Prostate gland (tissue), 2 donors: ENCODE results near the gene CCDC188.

Experiments
- CTCF ChIP-seq, 4 experiments: fragments of 200-600 bp in 2 of 4; fragments of 450-650 bp in 2 of 4; sonication (generic) in 2 of 4; IDR thresholded peaks; 1 replicate in 3 of 4; 2 replicates in 1 of 4; pipeline ENCODE4 v1.5.1; 2016 to 2019; ENCODE audit warnings: antibody characterized with exemption in 4 of 4, mild to moderate bottlenecking in 2 of 4, moderate library complexity in 2 of 4
- POLR2AphosphoS5 ChIP-seq: sonication (generic); formaldehyde crosslinking; IDR thresholded peaks from one replicate; pipeline ENCODE4 v1.6.1; 2017; ENCODE audit warnings: antibody characterized with exemption

DNA sequence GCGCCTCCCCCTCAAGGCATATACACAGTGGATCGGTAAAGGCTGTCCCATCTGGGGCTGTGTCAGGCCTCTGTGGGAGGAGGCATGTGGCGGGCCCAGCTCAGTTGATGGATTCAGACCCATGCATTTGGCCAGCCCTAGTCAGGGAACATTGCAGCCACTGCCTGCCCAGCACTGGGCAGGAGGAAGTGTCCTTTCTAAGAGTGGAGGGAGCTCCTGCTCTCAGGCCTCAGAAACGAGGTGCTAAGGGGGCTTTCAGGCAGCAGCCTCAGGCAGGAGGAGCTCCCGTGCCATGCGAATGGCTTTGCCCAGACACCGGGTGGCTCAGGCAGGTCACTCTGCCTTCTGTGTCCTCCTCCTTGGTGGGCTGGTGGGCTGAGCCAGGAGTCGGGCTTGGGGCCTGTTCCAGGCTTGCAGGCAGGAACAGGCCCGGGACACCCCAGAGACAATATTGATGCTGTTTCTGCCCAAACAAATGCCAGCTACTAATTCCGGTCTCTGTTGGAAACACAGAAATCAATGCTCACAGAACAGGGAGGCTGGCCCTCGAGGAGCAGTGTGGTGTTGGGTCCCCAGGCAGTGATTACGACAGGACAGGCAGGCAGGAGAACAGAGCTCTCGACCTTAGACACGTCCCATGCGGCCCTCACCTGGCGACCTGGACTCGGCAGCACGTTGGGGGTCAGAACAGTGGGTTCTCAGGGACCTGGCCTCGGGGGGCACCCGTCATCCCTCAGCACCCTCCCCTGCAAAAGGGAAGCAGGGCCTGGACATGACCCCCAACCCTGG, 42.3 kb upstream of the CCDC188 start:
- no peak for TF ChIP-seq CTCF (IDR thresholded peaks at IDR 0.05)
- no peak for TF ChIP-seq POLR2AphosphoS5
